SH-SY5Y (cell line): ENCODE results near the gene CYP11A1.

Experiments used
- GATA2 ChIP-seq: IDR thresholded peaks from 2 replicates; pipeline ENCODE4 v1.6.1; 2011; ENCODE audit warnings: mild to moderate bottlenecking, low read depth, low read length
- GATA3 ChIP-seq: IDR thresholded peaks from 2 replicates; pipeline ENCODE4 v1.6.1; 2011; ENCODE audit warnings: low read depth, mild to moderate bottlenecking, low read length, moderate library complexity

GRCh38 chr15:74369084-74369745, 1.8 kb upstream of the CYP11A1 start:
- no peak for TF ChIP-seq GATA2
- no peak for TF ChIP-seq GATA3
